ENCODE data around the gene ZYG11A. TPM values are rescaled to one million over a fixed set of nuclear protein-coding genes. Genes with fewer than 3 reads are reported as not detected.
"Not testable (repeated sequence)": the region's sequence is repeated elsewhere in the genome, so short reads cannot be mapped to it uniquely, and the experiment has no call there.

ZYG11A gene
- 0.14 TPM for polyA plus RNA-seq (2013, experiment 1 of 2)
- 0.18 TPM for polyA plus RNA-seq (2013, experiment 2 of 2)

GRCh38 chr1:52842643-52843310, at the start of gene ZYG11A:
TSS of gene ZYG11A (plus strand) at chr1:52842760. CDS start at chr1:52842884, 124 bp downstream.
- H2BK5ac ChIP-seq (ENCODE audit: low read length) = peak within 1 kb of the TSS; percentile 24
- peaks cover 0 to 2% of the 10 kb centered on the region in 2 donors for H3K4me1 ChIP-seq (ENCODE audit: control insufficient read depth in 2 of 2, insufficient read depth in 1 of 2, low read depth in 1 of 2, low read length in 2 of 2)
- WGBS, 2 donors (ENCODE audit: extremely low coverage in 2 of 2, insufficient read length in 2 of 2, insufficient replicate concordance in 1 of 2) = no CpG with 5 or more reads among the region's 88 CpGs
- no peak within 1 kb of the TSS for H2BK12ac ChIP-seq (ENCODE audit: low read length)
- peak within 1 kb of the TSS; percentile 69 for H3K4me2 ChIP-seq (ENCODE audit: insufficient read depth, low read length, poor library complexity, severe bottlenecking)
- peaks cover 7 to 56% (median 23%) of the 10 kb centered on the region in 3 experiments for H3K27me3 ChIP-seq (ENCODE audit: control insufficient read depth in 3 of 3, insufficient read depth in 3 of 3, low read depth in 1 of 3, low read length in 3 of 3)
- H2AFZ ChIP-seq (ENCODE audit: low read length) = peak within 1 kb of the TSS; percentile 100
- no peak within 1 kb of the TSS for H3K27ac ChIP-seq (replicated peaks; ENCODE audit: low read length)
- no peak within 1 kb of the TSS for H3K4ac ChIP-seq (ENCODE audit: low read length)
- peak within 1 kb of the TSS; percentile 85 for H3K23ac ChIP-seq (ENCODE audit: low read depth, low read length, poor library complexity)
- H3K4me3 ChIP-seq (ENCODE audit: low read length in 2 of 2) = peak within 1 kb of the TSS; percentile 44 to 82
- peak within 1 kb of the TSS; percentile 47 for H3K14ac ChIP-seq (ENCODE audit: low read length)
- H3K79me1 ChIP-seq (ENCODE audit: low read depth, low read length) = no peaks in the 10 kb centered on the region
- no peak within 1 kb of the TSS for H4K8ac ChIP-seq (ENCODE audit: low read depth, low read length)
- peak; percentile 54 for DNase-seq (ENCODE audit: low spot score)
- H3K9me3 ChIP-seq (replicated peaks in 1 of 2; ENCODE audit: control insufficient read depth in 2 of 2, insufficient read depth in 1 of 2, low read depth in 1 of 2, low read length in 2 of 2) = peaks cover 0 to 3% of the 10 kb centered on the region in 2 donors
- no peak within 1 kb of the TSS for H4K91ac ChIP-seq (ENCODE audit: low read depth, low read length, poor library complexity)
- peak within 1 kb of the TSS; percentile 89 for H3K9ac ChIP-seq (ENCODE audit: low read depth, low read length, poor library complexity)
- peak within 1 kb of the TSS; percentile 84 for H3K18ac ChIP-seq (ENCODE audit: low read length)
- peak within 1 kb of the TSS; percentile 85 for H2BK15ac ChIP-seq (ENCODE audit: low read length)
- H2AK5ac ChIP-seq (ENCODE audit: low read depth, low read length) = peak within 1 kb of the TSS; percentile 63
- H2BK120ac ChIP-seq (ENCODE audit: low read depth, low read length) = peak within 1 kb of the TSS; percentile 72
- H3K36me3 ChIP-seq (replicated peaks in 1 of 2; ENCODE audit: control insufficient read depth in 2 of 2, insufficient read depth in 2 of 2, low read length in 2 of 2) = no peaks in the 10 kb centered on the region

GRCh38 chr1:52793717-52794116, 48.8 kb upstream of the ZYG11A start:
- not testable (repeated sequence) for H3K18ac ChIP-seq (ENCODE audit: low read length); H4K8ac ChIP-seq (ENCODE audit: low read depth, low read length); H2AK5ac ChIP-seq (ENCODE audit: low read depth, low read length); H2BK5ac ChIP-seq (ENCODE audit: low read length); H3K4me3 ChIP-seq (ENCODE audit: low read length in 2 of 2); H4K91ac ChIP-seq (ENCODE audit: low read depth, low read length, poor library complexity); H3K23ac ChIP-seq (ENCODE audit: low read depth, low read length, poor library complexity); H2BK120ac ChIP-seq (ENCODE audit: low read depth, low read length); H3K4me1 ChIP-seq (ENCODE audit: control insufficient read depth in 2 of 2, insufficient read depth in 1 of 2, low read depth in 1 of 2, low read length in 2 of 2); H3K14ac ChIP-seq (ENCODE audit: low read length); H3K4me2 ChIP-seq (ENCODE audit: insufficient read depth, low read length, poor library complexity, severe bottlenecking); H2AFZ ChIP-seq (ENCODE audit: low read length); H3K4ac ChIP-seq (ENCODE audit: low read length); H2BK12ac ChIP-seq (ENCODE audit: low read length); H3K27me3 ChIP-seq (ENCODE audit: control insufficient read depth in 3 of 3, insufficient read depth in 3 of 3, low read depth in 1 of 3, low read length in 3 of 3); H3K79me1 ChIP-seq (ENCODE audit: low read depth, low read length); H3K9me3 ChIP-seq (replicated peaks in 1 of 2; ENCODE audit: control insufficient read depth in 2 of 2, insufficient read depth in 1 of 2, low read depth in 1 of 2, low read length in 2 of 2); H3K27ac ChIP-seq (replicated peaks; ENCODE audit: low read length); DNase-seq (ENCODE audit: low spot score); H3K9ac ChIP-seq (ENCODE audit: low read depth, low read length, poor library complexity); H2BK15ac ChIP-seq (ENCODE audit: low read length)
- H3K36me3 ChIP-seq (replicated peaks in 1 of 2; ENCODE audit: control insufficient read depth in 2 of 2, insufficient read depth in 2 of 2, low read length in 2 of 2) = peaks cover 0 to 59% of the 10 kb centered on the region in 2 donors
- no CpG with 5 or more reads among the region's 7 CpGs for WGBS, 2 donors (ENCODE audit: extremely low coverage in 2 of 2, insufficient read length in 2 of 2, insufficient replicate concordance in 1 of 2)

- Histone ChIP-seq H3K9ac (ENCODE audit: low read depth, low read length, poor library complexity) (no peak overlapping the region), H4K91ac (ENCODE audit: low read depth, low read length, poor library complexity) (no peak overlapping the region), H2AK5ac (ENCODE audit: low read depth, low read length) (no peak overlapping the region), H3K27ac (replicated peaks; ENCODE audit: low read length) (no peak overlapping the region), H2BK120ac (ENCODE audit: low read depth, low read length) (no peak overlapping the region), H3K23ac (ENCODE audit: low read depth, low read length, poor library complexity) (no peak overlapping the region), H3K4me2 (ENCODE audit: insufficient read depth, low read length, poor library complexity, severe bottlenecking) (no peak overlapping the region), H3K18ac (ENCODE audit: low read length) (no peak overlapping the region), H2BK12ac (ENCODE audit: low read length) (no peak overlapping the region), H4K8ac (ENCODE audit: low read depth, low read length) (no peak overlapping the region), H2BK5ac (ENCODE audit: low read length) (no peak overlapping the region), H3K9me3 (replicated peaks in 1 of 2; ENCODE audit: control insufficient read depth in 2 of 2, insufficient read depth in 1 of 2, low read depth in 1 of 2, low read length in 2 of 2) (no peaks in the 10 kb centered on the region), H3K14ac (ENCODE audit: low read length) (no peak overlapping the region), H3K4ac (ENCODE audit: low read length) (no peak overlapping the region), H3K4me3 (ENCODE audit: low read length in 2 of 2) (no peak overlapping the region), H3K36me3 (replicated peaks in 1 of 2; ENCODE audit: control insufficient read depth in 2 of 2, insufficient read depth in 2 of 2, low read length in 2 of 2) (peaks cover 0 to 44% of the 10 kb centered on the region in 2 donors), H2AFZ (ENCODE audit: low read length) (no peak overlapping the region), H3K79me1 (ENCODE audit: low read depth, low read length) (no peaks in the 10 kb centered on the region), H3K4me1 (ENCODE audit: control insufficient read depth in 2 of 2, insufficient read depth in 1 of 2, low read depth in 1 of 2, low read length in 2 of 2) (no peaks in the 10 kb centered on the region), H3K27me3 (ENCODE audit: control insufficient read depth in 3 of 3, insufficient read depth in 3 of 3, low read depth in 1 of 3, low read length in 3 of 3) (no peaks in the 10 kb centered on the region), H2BK15ac (ENCODE audit: low read length) (no peak overlapping the region)
- 100% methylated on average over 1 of the region's 3 CpGs; no CpG with 5 or more reads in 1 of the 2 donors for whole genome bisulfite sequencing, 2 donors (ENCODE audit: extremely low coverage in 2 of 2, insufficient read length in 2 of 2, insufficient replicate concordance in 1 of 2)
- DNase-seq (ENCODE audit: low spot score) = no peak
These were observed 47.1 kb upstream of the ZYG11A start for GRCh38 chr1:52795464-52795863.

DNA sequence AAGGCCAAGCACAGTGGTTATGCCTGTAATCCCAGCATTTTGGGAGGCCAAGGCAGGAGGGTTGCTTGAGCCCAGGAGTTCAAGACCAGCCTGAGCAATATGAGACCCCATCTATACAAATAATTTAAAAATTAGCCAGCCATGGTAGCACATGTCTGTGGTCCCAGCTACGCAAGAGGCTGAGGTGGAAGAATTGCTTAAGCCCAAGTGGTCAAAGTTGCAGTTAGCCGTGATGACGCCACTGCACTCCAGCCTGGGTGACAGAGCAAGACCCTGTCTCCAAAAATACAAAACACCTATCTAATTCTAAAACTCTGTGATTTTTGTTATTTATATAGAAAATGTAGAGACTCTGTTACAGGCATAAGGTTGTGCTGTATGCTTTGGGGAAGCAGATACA, 44.2 kb upstream of the ZYG11A start:
- Histone ChIP-seq H2BK5ac (ENCODE audit: low read length) (no peak overlapping the region), H3K14ac (ENCODE audit: low read length) (no peak overlapping the region), H3K4me2 (ENCODE audit: insufficient read depth, low read length, poor library complexity, severe bottlenecking) (no peak overlapping the region), H3K4ac (ENCODE audit: low read length) (no peak overlapping the region), H3K27me3 (ENCODE audit: control insufficient read depth in 3 of 3, insufficient read depth in 3 of 3, low read depth in 1 of 3, low read length in 3 of 3) (no peaks in the 10 kb centered on the region), H3K9ac (ENCODE audit: low read depth, low read length, poor library complexity) (no peak overlapping the region), H3K36me3 (replicated peaks in 1 of 2; ENCODE audit: control insufficient read depth in 2 of 2, insufficient read depth in 2 of 2, low read length in 2 of 2) (peaks cover 2 to 51% of the 10 kb centered on the region in 2 donors), H3K27ac (replicated peaks; ENCODE audit: low read length) (no peak overlapping the region), H3K4me1 (ENCODE audit: control insufficient read depth in 2 of 2, insufficient read depth in 1 of 2, low read depth in 1 of 2, low read length in 2 of 2) (no peaks in the 10 kb centered on the region), H3K79me1 (ENCODE audit: low read depth, low read length) (no peaks in the 10 kb centered on the region), H2BK12ac (ENCODE audit: low read length) (no peak overlapping the region), H2BK15ac (ENCODE audit: low read length) (no peak overlapping the region), H4K91ac (ENCODE audit: low read depth, low read length, poor library complexity) (no peak overlapping the region), H3K4me3 (ENCODE audit: low read length in 2 of 2) (no peak overlapping the region), H3K18ac (ENCODE audit: low read length) (no peak overlapping the region), H3K9me3 (replicated peaks in 1 of 2; ENCODE audit: control insufficient read depth in 2 of 2, insufficient read depth in 1 of 2, low read depth in 1 of 2, low read length in 2 of 2) (no peaks in the 10 kb centered on the region), H3K23ac (ENCODE audit: low read depth, low read length, poor library complexity) (no peak overlapping the region), H2BK120ac (ENCODE audit: low read depth, low read length) (no peak overlapping the region), H2AFZ (ENCODE audit: low read length) (no peak overlapping the region), H2AK5ac (ENCODE audit: low read depth, low read length) (no peak overlapping the region), H4K8ac (ENCODE audit: low read depth, low read length) (no peak overlapping the region)
- DNase-seq (ENCODE audit: low spot score) = no peak
- WGBS, 2 donors (ENCODE audit: extremely low coverage in 2 of 2, insufficient read length in 2 of 2, insufficient replicate concordance in 1 of 2) = no CpG with 5 or more reads among the region's 3 CpGs
